Type B pancreatic cell (in vitro differentiated cells): ENCODE results near the gene STXBP3. TPM values are rescaled to one million over a fixed set of nuclear protein-coding genes. Genes with fewer than 3 reads are reported as not detected.
A peak's percentile ranks its signal among the peaks of the same experiment; 100 is the strongest.
"Not testable (repeated sequence)": the region's sequence is repeated elsewhere in the genome, so short reads cannot be mapped to it uniquely, and the experiment has no call there.

Experiments
- DNase-seq: peaks from one replicate; pipeline ENCODE4 v3.0.0; 2021; ENCODE audit warnings: mixed read lengths; ENCODE audit not compliant: unreplicated experiment; ENCODE audit errors: extremely low spot score
- H3K27ac Mint-ChIP-seq: 2 replicates; pipeline ENCODE4 v1.8.0; 2021; ENCODE audit warnings: mild to moderate bottlenecking, mixed read lengths
- H3K27me3 Mint-ChIP-seq: 2 replicates; pipeline ENCODE4 v1.8.0; 2021; ENCODE audit warnings: mixed read lengths
- H3K36me3 Mint-ChIP-seq: 2 replicates; pipeline ENCODE4 v1.8.0; 2021; ENCODE audit warnings: mixed read lengths
- H3K4me1 Mint-ChIP-seq: one replicate; pipeline ENCODE4 v1.8.0; 2021; ENCODE audit warnings: mixed read lengths; ENCODE audit not compliant: unreplicated experiment
- H3K4me3 Mint-ChIP-seq: 2 replicates; pipeline ENCODE4 v1.8.0; 2021; ENCODE audit warnings: mild to moderate bottlenecking, mixed read lengths
- H3K9me3 Mint-ChIP-seq: 2 replicates; pipeline ENCODE4 v1.8.0; 2021; ENCODE audit warnings: mixed read lengths
- long read RNA-seq: library from polyadenylated mRNA; unstranded; transcript quantifications from one replicate; pipeline ENCODE4 v2.0.0, GENCODE V29; 2020
- total RNA-seq: library from RNA; stranded (reverse); gene quantifications from 2 replicates; pipeline ENCODE4 v1.2.1, GENCODE V29; 2021; ENCODE audit warnings: low replicate concordance
- TF ChIP-seq, protein P1 (sequence below): fragments of 200-600 bp; sonication (generic); conservative IDR thresholded peaks from 2 replicates; pipeline ENCODE4 v1.5.0; 2021; ENCODE audit warnings: antibody characterized with exemption, mild to moderate bottlenecking

Gene STXBP3, protein sequence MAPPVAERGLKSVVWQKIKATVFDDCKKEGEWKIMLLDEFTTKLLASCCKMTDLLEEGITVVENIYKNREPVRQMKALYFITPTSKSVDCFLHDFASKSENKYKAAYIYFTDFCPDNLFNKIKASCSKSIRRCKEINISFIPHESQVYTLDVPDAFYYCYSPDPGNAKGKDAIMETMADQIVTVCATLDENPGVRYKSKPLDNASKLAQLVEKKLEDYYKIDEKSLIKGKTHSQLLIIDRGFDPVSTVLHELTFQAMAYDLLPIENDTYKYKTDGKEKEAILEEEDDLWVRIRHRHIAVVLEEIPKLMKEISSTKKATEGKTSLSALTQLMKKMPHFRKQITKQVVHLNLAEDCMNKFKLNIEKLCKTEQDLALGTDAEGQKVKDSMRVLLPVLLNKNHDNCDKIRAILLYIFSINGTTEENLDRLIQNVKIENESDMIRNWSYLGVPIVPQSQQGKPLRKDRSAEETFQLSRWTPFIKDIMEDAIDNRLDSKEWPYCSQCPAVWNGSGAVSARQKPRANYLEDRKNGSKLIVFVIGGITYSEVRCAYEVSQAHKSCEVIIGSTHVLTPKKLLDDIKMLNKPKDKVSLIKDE
- 40.5 and 48.4 TPM in 2 replicates for total RNA-seq
- long read RNA-seq, transcript STXBP3-201 (19 exons, 2,478 nt), result major isoform, 124 of 163 reads
- long read RNA-seq, partial matches to known transcripts, result 20 of 163 reads
- long read RNA-seq, other reads (novel, unspliced or antisense), result 19 of 163 reads

DNA sequence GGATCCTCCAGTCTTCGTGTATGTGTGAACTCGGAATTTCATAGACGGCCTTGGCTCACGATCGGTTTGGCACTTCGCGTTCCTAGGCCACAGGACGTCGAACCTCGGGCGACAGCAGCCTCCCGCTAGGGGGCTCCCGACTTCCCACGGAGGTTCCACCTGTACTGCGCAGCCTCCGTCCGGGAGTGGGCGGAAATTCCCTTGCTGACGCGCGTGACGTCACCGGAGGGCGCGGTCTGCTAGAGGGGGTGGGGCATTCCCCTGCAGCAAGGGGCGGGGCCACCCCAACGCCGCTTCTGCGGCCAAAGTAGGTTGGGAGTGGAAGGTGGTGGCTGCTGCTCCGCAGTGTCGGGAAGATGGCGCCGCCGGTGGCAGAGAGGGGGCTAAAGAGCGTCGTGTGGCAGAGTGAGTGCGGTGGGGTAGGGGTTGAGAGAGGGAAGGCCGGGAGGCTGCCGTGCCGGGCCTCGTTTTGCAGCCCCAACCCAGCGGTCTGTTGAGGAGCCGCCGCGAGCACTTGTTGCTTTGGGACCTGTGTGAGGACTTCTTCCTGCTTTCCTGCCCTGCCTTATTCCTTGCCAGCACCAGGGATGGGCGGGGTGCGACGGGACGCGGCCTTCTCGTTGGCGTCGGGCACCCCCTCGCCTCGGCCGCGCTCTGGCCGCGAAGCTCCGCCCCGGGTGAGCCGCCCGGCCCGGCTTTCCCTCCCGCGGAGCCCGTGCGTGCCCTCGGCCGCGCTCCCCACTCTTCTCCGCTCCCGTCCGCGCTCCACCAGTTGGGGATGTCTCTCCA is at the start of gene STXBP3:
TSS of gene STXBP3 (plus strand) at position 293 of the 789 bp plus-strand sequence. CDS start at position 357, 64 bp downstream.
- peaks cover 6% of the 10 kb centered on the region for H3K36me3 Mint-ChIP-seq
- peaks cover 19% of the 10 kb centered on the region for H3K4me1 Mint-ChIP-seq
- H3K27me3 Mint-ChIP-seq, result peaks cover 3% of the 10 kb centered on the region
- DNase-seq, result peak; percentile 100
- no peaks in the 10 kb centered on the region for H3K9me3 Mint-ChIP-seq
- TF ChIP-seq, protein P1, sequence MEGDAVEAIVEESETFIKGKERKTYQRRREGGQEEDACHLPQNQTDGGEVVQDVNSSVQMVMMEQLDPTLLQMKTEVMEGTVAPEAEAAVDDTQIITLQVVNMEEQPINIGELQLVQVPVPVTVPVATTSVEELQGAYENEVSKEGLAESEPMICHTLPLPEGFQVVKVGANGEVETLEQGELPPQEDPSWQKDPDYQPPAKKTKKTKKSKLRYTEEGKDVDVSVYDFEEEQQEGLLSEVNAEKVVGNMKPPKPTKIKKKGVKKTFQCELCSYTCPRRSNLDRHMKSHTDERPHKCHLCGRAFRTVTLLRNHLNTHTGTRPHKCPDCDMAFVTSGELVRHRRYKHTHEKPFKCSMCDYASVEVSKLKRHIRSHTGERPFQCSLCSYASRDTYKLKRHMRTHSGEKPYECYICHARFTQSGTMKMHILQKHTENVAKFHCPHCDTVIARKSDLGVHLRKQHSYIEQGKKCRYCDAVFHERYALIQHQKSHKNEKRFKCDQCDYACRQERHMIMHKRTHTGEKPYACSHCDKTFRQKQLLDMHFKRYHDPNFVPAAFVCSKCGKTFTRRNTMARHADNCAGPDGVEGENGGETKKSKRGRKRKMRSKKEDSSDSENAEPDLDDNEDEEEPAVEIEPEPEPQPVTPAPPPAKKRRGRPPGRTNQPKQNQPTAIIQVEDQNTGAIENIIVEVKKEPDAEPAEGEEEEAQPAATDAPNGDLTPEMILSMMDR, result peak; percentile 95
- peak within 1 kb of the TSS; percentile 98 for H3K4me3 Mint-ChIP-seq
- peak within 1 kb of the TSS; percentile 99 for H3K27ac Mint-ChIP-seq

DNA sequence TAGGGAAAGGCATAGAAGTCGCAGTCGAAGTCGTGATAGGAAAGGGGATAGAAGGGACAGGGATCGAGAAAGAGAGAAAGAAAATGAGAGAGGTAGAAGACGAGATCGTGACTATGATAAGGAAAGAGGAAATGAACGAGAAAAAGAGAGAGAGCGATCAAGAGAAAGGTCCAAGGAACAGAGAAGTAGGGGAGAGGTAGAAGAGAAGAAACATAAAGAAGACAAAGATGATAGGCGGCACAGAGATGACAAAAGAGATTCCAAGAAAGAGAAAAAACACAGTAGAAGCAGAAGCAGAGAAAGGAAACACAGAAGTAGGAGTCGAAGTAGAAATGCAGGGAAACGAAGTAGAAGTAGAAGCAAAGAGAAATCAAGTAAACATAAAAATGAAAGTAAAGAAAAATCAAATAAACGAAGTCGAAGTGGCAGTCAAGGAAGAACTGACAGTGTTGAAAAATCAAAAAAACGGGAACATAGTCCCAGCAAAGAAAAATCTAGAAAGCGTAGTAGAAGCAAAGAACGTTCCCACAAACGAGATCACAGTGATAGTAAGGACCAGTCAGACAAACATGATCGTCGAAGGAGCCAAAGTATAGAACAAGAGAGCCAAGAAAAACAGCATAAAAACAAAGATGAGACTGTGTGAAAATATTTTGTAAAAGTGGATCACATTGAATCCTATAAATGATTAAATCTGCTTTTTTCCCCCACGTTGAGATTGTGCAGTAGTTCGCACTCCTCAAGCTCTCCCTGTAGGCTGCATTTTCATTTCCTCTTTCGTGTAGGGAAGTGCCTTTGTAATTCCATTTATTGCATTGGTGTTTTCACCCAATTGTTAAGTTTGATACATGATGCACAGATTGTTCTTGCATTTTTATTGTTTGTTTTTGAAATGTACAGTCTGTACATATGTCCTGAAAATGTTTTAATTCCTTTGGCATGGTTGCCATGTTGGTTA is 46.8 kb upstream of the STXBP3 start:
- Mint-ChIP-seq H3K27ac (no peak overlapping the region), H3K9me3 (no peaks in the 10 kb centered on the region), H3K27me3 (no peaks in the 10 kb centered on the region), H3K4me3 (no peak overlapping the region), H3K36me3 (peaks cover 33% of the 10 kb centered on the region), H3K4me1 (peaks cover 4% of the 10 kb centered on the region)
- no peak for DNase-seq
- TF ChIP-seq, protein P1, result no peak

DNA sequence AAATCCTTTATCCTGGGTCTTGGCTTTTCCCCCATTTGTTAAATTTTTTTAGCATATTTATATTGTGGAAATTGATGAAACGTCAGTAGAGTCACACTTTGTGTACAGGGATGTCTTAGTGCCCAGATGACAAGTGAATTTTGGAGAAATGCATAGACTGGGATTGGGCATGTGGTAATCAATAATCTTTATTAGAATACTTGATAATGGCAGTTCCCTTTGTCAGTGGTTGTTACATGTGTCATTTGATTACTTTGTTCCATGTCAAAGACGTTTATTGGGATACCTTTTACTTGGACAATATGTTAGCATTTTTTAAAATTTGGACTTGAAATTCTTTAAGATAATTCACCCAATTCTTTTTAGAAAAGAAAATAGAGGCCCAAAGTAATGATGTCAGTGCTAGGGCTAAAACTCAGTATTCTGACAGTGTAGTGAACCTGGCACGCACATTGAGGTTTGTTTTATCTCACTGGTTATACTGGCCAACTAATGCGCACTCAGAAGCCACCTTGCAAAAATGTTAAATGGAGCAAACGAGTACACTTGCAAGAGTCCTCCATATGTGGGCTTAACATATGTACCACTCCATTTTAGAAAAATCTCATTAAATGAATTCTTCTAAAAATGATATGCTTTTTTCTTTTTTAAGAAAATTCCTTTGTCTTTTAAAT is 45.2 kb upstream of the STXBP3 start:
- Mint-ChIP-seq H3K9me3 (no peaks in the 10 kb centered on the region), H3K27me3 (peaks cover 3% of the 10 kb centered on the region), H3K4me1 (no peaks in the 10 kb centered on the region), H3K4me3 (no peak overlapping the region), H3K36me3 (peaks cover 28% of the 10 kb centered on the region), H3K27ac (no peak overlapping the region)
- TF ChIP-seq, protein P1, result no peak
- no peak for DNase-seq

DNA sequence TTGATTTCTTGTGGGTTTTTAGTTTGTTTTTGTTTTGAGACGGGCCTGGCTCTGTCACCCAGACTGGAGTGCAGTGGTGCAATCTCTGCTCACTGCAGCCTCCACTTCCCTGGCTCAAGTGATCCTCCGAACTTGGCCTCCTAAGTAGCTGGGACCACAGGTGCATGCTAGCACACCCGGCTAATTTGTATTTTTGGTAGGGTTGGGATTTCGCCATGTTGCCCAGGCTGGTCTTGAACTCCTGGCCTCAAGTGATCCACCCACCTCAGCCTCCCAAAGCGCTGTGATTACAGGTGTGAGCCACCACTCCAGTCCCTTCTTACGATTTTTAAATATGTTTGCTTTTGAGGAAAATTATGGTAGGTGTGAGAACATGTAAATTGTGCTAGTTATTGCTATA is 44.4 kb upstream of the STXBP3 start:
- not testable (repeated sequence) for H3K9me3 Mint-ChIP-seq, H3K4me3 Mint-ChIP-seq, H3K4me1 Mint-ChIP-seq, DNase-seq, H3K27me3 Mint-ChIP-seq, H3K27ac Mint-ChIP-seq
- peaks cover 26% of the 10 kb centered on the region for H3K36me3 Mint-ChIP-seq

DNA sequence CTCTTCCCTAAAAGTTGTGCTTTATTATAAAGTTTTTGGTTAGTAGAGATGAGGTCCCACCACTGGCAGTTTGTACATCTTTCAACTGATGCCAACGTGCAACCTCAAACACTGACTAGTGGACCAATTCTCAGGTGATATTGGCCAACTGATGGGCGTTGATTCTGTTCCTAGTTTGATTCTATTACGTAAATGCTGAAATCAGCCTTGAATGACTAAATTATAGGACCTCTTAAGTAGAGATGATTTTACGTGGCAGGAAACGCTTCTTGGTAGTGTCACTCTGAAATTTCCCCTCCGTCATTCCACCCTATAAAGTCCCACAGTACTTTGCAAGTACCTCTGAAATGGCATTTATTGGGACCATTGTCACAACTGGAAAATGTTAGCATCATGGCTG is 42.5 kb upstream of the STXBP3 start:
- H3K4me3 Mint-ChIP-seq, result no peak overlapping the region
- no peaks in the 10 kb centered on the region for H3K4me1 Mint-ChIP-seq
- H3K9me3 Mint-ChIP-seq, result no peaks in the 10 kb centered on the region
- no peak overlapping the region for H3K27ac Mint-ChIP-seq
- peaks cover 15% of the 10 kb centered on the region for H3K36me3 Mint-ChIP-seq
- DNase-seq, result no peak
- H3K27me3 Mint-ChIP-seq, result peaks cover 14% of the 10 kb centered on the region
- TF ChIP-seq, protein P1, result no peak
